ENCODE measurements around the gene MAP3K9.

DNA sequence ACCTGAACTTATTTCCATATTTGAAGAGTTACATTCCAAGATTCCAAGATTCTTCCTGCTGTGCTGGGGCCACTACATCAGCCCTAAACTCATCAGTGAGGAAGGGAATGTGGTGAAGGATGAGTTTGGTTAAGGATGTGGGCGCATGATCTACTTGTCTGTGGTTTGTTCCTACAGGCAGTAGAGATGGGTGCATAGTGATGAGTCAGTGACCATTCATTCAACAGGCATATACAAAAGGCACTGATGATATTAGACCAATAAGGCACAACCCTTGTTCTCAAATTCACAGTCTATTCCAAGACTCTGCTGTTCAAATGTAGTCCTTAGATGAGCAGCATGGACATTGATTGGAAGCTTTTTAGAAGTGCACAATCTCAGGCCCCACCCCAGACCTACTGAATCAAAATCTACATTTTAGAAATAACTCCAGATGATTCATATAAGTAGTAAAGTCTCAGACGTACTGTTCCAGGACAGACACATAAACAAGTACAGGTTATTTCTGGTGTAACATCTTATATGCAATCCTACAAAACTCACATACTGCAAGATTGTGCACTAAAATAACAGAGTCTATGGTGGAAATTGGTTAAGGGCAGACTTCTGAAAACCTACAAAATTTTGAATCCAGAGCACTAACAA lies 47.7 kb upstream of the MAP3K9 start:
- TF ChIP-seq, protein P1, sequence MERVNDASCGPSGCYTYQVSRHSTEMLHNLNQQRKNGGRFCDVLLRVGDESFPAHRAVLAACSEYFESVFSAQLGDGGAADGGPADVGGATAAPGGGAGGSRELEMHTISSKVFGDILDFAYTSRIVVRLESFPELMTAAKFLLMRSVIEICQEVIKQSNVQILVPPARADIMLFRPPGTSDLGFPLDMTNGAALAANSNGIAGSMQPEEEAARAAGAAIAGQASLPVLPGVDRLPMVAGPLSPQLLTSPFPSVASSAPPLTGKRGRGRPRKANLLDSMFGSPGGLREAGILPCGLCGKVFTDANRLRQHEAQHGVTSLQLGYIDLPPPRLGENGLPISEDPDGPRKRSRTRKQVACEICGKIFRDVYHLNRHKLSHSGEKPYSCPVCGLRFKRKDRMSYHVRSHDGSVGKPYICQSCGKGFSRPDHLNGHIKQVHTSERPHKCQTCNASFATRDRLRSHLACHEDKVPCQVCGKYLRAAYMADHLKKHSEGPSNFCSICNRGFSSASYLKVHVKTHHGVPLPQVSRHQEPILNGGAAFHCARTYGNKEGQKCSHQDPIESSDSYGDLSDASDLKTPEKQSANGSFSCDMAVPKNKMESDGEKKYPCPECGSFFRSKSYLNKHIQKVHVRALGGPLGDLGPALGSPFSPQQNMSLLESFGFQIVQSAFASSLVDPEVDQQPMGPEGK (CRISPR knock-in tag; IDR thresholded peaks at IDR 0.05; ENCODE audit: borderline replicate concordance) = no peak
- no peak for TF ChIP-seq ZNF565 (CRISPR knock-in tag; conservative IDR thresholded peaks at IDR 0.05; ENCODE audit: low read depth)
- no peak for TF ChIP-seq ZC3H10 (CRISPR knock-in tag; IDR thresholded peaks at IDR 0.05)
